IPS-20b (cell line): Measurements from ENCODE around the gene DRG2.

Experiments used
- H3K27ac ChIP-seq: one replicate; pipeline ENCODE4 v1.5.1; 2013; ENCODE audit warnings: low read length
- H3K27me3 ChIP-seq: 2 replicates; pipeline ENCODE4 v1.6.1; 2013; ENCODE audit warnings: mild to moderate bottlenecking, low read length, inconsistent platforms; ENCODE audit not compliant: insufficient read depth
- H3K36me3 ChIP-seq: 2 replicates; pipeline ENCODE4 v1.6.1; 2013; ENCODE audit warnings: low read depth, mild to moderate bottlenecking, inconsistent platforms, low read length, moderate library complexity; ENCODE audit not compliant: insufficient read depth
- H3K4me1 ChIP-seq: 2 replicates; pipeline ENCODE4 v1.6.1; 2013; ENCODE audit warnings: mild to moderate bottlenecking, control low read depth, inconsistent platforms, low read length, moderate library complexity; ENCODE audit not compliant: insufficient read depth
- H3K4me3 ChIP-seq: 2 replicates; pipeline ENCODE4 v1.5.1; 2013; ENCODE audit warnings: mild to moderate bottlenecking, low read length, inconsistent platforms
- H3K9ac ChIP-seq: 2 replicates; pipeline ENCODE4 v1.6.1; 2013; ENCODE audit warnings: low read depth, mild to moderate bottlenecking, inconsistent platforms, low read length, moderate library complexity
- H3K9me3 ChIP-seq: 2 replicates; pipeline ENCODE4 v1.6.1; 2013; ENCODE audit warnings: mild to moderate bottlenecking, low read depth, low read length, inconsistent platforms; ENCODE audit not compliant: insufficient read depth

DRG2 gene

DNA sequence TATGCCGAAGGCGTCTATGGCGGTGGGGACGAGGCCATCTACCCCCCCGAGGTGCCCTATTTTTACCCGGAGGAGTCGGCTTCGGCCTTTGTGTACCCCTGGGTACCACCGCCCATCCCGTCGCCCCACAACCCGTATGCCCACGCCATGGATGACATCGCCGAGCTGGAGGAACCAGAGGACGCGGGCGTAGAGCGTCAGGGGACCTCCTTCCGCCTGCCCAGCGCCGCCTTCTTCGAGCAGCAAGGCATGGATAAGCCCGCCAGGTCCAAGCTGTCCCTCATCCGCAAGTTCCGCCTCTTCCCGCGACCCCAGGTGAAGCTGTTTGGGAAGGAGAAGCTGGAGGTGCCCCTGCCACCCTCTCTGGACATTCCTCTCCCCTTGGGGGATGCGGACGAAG lies 32.2 kb downstream of the DRG2 start:
- Histone ChIP-seq H3K27ac (no peak overlapping the region), H3K4me3 (no peak overlapping the region), H3K9me3 (no peaks in the 10 kb centered on the region; the same call in 1 of the 2 replicates), H3K4me1 (no peaks in the 10 kb centered on the region), H3K27me3 (no peaks in the 10 kb centered on the region), H3K9ac (no peak overlapping the region), H3K36me3 (no peaks in the 10 kb centered on the region)

DNA sequence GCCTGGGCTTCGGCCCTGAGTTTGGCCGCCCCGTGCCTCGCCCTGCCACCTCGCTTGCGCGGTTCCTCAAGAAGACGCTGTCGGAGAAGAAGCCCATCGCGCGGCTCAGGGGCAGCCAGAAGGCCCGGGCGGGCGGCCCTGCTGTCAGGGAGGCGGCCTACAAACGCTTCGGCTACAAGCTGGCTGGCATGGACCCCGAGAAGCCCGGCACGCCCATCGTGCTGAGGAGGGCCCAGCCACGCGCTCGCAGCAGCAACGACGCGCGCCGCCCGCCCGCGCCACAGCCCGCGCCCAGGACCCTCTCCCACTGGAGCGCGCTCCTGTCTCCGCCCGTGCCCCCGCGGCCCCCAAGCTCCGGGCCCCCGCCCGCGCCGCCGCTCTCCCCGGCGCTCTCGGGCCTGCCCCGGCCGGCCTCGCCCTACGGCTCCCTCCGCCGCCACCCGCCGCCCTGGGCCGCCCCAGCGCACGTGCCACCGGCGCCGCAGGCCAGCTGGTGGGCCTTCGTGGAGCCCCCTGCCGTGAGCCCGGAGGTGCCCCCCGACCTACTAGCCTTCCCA lies 32.8 kb downstream of the DRG2 start:
- Histone ChIP-seq H3K36me3 (no peaks in the 10 kb centered on the region), H3K9me3 (no peaks in the 10 kb centered on the region; the same call in 1 of the 2 replicates), H3K27ac (no peak overlapping the region), H3K9ac (no peak overlapping the region), H3K4me1 (no peaks in the 10 kb centered on the region), H3K27me3 (no peaks in the 10 kb centered on the region), H3K4me3 (no peak overlapping the region)

DNA sequence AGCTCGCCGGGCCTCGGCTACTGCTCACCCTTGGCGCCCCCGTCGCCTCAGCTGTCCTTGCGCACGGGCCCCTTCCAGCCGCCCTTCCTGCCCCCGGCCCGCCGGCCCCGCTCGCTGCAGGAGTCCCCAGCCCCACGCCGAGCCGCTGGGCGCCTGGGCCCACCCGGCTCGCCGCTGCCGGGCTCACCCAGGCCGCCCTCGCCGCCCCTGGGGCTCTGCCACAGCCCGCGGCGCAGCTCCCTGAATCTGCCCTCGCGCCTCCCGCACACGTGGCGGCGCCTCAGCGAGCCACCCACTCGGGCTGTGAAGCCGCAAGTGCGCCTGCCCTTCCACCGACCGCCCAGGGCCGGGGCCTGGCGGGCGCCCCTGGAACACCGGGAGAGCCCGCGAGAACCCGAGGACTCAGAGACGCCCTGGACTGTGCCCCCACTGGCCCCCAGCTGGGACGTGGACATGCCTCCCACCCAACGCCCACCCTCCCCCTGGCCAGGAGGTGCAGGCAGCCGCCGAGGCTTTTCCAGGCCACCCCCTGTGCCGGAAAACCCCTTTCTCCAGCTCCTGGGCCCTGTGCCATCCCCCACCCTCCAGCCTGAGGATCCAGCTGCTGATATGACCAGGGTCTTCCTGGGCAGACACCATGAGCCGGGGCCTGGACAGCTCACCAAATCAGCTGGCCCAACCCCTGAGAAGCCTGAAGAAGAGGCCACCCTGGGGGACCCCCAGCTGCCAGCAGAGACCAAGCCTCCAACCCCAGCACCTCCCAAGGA lies 33.6 kb downstream of the DRG2 start:
- Histone ChIP-seq H3K9ac (no peak overlapping the region), H3K9me3 (no peaks in the 10 kb centered on the region; the same call in 1 of the 2 replicates), H3K4me1 (no peaks in the 10 kb centered on the region), H3K4me3 (no peak overlapping the region), H3K36me3 (no peaks in the 10 kb centered on the region), H3K27me3 (no peaks in the 10 kb centered on the region), H3K27ac (no peak overlapping the region)

DNA sequence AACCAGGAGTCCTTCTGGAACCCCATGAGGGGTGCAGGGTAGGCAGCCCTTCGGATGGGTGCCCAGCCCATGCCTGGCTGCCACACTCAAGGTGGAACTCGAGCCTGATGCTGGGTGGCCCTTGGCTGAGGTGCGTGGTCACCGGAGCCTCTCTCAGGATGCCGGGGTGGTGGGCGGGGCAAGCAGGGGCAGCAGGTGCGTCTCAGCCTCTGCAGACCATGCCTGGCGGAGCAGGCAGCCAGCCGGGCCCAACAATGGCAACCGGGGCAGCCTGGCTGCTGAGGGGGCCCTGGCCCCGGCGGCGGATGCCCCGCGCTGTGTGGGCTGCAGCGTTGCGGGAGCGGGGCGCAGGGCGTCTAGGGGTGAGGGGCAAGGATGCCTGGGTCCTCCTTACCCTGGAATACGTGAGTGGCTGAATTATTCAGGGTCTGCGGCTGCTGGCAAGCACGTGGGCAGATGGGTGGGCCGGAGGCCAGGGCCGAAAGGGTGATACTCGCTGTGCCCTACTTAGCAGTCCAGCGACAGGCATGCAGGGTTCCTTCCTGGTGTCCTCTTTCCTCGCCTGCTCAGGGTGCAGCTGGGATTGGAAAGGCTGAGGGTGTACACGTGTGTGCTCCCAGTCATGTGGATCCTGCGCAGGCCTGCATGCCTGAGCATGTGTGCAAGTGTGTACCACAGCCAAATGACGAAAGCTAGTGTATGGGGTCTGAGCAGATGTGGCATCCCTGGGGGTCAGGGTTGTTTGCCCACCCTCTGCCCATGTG lies 35.4 kb downstream of the DRG2 start:
- Histone ChIP-seq H3K9me3 (no peaks in the 10 kb centered on the region; the same call in 1 of the 2 replicates), H3K4me1 (no peaks in the 10 kb centered on the region), H3K9ac (no peak overlapping the region), H3K27ac (no peak overlapping the region), H3K4me3 (no peak overlapping the region), H3K36me3 (no peaks in the 10 kb centered on the region), H3K27me3 (no peaks in the 10 kb centered on the region)

DNA sequence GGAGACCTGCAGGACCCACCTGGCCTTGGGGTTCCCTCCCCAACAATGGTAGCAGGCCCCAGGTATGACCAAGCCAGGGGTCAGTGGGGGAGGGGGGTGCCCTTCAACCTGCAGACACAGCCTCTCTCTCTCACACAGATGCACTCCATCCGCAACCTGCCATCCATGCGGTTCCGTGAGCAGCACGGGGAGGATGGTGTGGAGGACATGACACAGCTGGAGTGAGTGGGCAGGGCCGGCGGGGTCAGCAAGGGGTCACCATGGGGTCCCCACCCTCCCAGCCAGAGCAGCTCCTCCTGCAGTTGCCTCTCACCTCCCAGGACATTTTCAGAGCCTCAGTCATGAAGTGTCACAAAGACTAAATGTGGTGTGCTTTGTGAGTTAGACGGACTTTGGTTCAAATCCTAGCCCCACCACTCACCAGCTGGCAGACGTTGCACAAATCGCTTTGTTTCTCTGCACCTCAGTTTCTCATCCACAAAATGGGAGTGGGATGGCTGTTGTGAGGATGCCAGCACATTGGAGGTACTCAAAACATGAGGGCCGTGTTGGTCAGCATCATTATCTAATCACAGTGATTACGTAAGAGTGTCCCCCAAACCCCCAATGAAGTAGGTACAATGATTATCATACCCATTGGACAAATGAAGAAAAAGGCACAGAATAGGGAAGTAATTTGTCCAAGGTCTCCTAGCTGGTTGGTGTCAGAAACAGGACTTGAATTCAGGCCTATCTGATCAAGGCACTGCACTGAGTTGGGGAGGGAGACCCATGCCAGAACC lies 36.8 kb downstream of the DRG2 start:
- no peak overlapping the region for H3K27ac ChIP-seq
- no peak overlapping the region for H3K9ac ChIP-seq
- no peaks in the 10 kb centered on the region; the same call in 1 of the 2 replicates for H3K9me3 ChIP-seq
- no peaks in the 10 kb centered on the region; the same call in 1 of the 2 replicates for H3K27me3 ChIP-seq
- no peaks in the 10 kb centered on the region for H3K4me1 ChIP-seq
- H3K4me3 ChIP-seq: no peak overlapping the region
- H3K36me3 ChIP-seq: no peaks in the 10 kb centered on the region

DNA sequence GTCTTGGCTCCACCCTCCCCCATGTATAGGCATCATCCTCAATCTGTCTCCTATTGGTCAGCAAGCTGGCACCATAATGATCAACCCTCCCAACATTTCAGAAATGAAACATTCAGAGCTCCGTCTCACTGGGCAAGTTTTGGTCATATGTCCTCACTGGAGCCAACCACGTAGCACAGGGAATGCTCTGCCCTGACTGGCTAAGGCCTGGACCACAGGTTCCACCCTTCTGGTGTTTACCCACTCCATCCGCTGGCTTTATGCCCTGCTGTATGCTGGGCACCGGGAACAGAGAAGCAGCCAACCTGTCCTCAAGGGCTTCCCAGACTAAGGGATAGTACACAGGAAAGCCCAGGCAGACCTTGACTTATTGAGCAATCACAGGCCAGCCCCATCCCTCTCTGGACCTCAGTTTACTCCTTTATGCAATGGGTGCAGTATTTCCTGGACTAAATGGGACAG lies 41.3 kb downstream of the DRG2 start:
- Histone ChIP-seq H3K9me3 (no peaks in the 10 kb centered on the region), H3K9ac (no peak overlapping the region), H3K36me3 (no peaks in the 10 kb centered on the region), H3K4me1 (no peaks in the 10 kb centered on the region), H3K4me3 (no peak overlapping the region), H3K27me3 (no peaks in the 10 kb centered on the region; the same call in 1 of the 2 replicates), H3K27ac (no peak overlapping the region)

DNA sequence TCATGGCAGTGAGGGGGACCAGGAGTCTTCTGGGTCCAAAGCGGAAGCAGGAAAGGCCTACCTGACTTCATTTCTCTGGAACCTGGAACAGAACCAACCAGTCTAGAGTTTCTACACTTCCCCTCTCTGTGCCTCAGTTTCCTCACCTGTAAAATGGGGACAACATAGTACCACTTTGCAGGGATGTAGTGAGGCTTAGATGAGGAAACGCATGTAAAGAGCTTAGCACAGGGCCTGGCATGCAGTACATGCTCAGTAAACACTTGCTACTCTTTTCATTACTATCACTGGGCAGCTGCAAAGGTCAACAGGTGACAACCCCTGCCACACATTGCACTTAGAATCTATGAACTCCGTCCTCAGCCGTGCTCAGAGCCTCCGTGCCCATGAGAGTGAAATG lies 45.0 kb downstream of the DRG2 start:
- Histone ChIP-seq H3K27ac (no peak overlapping the region), H3K4me1 (no peaks in the 10 kb centered on the region), H3K36me3 (no peaks in the 10 kb centered on the region), H3K4me3 (no peak overlapping the region), H3K27me3 (no peaks in the 10 kb centered on the region; the same call in 1 of the 2 replicates), H3K9me3 (no peaks in the 10 kb centered on the region), H3K9ac (no peak overlapping the region)

DNA sequence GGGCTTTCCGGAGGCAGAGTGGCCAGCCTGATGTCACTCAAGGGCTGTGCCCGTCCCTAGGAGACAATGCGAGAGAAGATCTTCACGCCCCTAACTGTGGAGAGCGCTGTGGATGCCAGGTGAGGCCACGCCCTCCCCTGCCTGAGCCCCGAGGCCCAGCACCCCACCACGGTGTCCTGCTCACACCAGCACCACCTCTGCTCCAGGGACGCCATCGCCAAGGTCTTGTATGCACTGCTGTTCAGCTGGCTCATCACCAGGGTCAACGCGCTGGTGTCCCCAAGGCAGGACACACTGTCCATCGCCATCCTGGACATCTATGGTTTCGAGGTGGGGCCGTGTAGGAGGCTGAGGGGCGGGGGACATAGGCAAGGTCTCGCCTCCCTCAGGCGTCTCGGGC lies 48.6 kb downstream of the DRG2 start:
- no peak overlapping the region for H3K4me3 ChIP-seq
- no peaks in the 10 kb centered on the region for H3K4me1 ChIP-seq
- H3K27ac ChIP-seq: no peak overlapping the region
- no peak overlapping the region for H3K9ac ChIP-seq
- H3K27me3 ChIP-seq: no peaks in the 10 kb centered on the region
- no peaks in the 10 kb centered on the region for H3K36me3 ChIP-seq
- H3K9me3 ChIP-seq: no peaks in the 10 kb centered on the region

DNA sequence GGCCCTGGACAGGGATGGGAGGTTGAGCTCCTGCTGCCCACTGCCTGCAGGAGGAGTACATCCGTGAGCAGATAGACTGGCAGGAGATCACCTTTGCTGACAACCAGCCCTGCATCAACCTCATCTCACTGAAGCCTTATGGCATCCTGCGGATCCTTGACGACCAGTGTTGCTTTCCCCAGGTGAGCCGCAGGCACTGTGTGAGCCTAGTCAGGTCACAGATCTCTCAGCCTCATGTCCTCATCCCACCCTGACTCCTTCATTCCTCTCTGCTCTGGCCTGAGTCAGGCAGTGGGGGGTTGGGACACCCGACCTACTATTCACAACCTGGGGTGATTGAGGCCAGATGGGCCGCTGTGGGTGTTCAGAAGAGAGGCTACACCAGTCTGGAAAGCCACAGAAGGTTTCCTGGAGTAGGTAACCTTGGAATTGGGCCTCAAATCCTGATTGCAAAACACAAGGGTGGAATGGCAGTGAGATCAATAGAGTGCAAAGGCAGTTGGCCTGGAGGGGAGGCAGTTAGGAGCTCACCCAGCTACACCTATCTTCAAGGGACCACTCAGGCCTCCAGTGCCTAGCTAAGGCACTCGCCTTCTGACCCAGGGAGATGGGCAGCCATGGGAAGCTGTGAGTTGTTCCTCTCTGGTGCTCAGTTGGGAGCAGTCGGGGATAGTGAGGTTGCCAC lies 50.5 kb downstream of the DRG2 start:
- Histone ChIP-seq H3K4me1 (no peaks in the 10 kb centered on the region; the same call in 1 of the 2 replicates), H3K27me3 (no peaks in the 10 kb centered on the region), H3K4me3 (no peak overlapping the region), H3K27ac (no peak overlapping the region), H3K9me3 (no peaks in the 10 kb centered on the region), H3K36me3 (no peaks in the 10 kb centered on the region), H3K9ac (no peak overlapping the region)

DNA sequence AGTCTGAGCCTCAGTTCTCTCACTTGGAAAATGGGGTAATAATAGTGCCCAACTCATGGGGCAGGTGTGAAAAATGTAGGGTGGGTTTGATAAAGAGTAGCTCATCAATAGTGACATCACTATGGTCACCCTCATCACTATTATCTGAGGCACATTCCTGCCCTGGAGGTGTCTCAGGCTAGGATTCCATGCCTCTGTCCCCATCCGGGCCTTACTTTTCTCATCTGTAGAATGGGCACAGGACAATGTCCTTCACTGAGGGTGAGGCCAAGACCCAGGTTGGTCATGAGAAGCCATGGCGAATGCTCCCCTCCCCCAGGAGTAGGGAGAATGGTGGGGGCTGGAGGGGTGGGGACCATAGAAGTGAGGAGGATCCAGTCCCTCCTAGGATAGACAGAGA lies 51.3 kb downstream of the DRG2 start:
- Histone ChIP-seq H3K27me3 (no peaks in the 10 kb centered on the region), H3K9ac (no peak overlapping the region), H3K4me1 (no peaks in the 10 kb centered on the region; the same call in 1 of the 2 replicates)

DNA sequence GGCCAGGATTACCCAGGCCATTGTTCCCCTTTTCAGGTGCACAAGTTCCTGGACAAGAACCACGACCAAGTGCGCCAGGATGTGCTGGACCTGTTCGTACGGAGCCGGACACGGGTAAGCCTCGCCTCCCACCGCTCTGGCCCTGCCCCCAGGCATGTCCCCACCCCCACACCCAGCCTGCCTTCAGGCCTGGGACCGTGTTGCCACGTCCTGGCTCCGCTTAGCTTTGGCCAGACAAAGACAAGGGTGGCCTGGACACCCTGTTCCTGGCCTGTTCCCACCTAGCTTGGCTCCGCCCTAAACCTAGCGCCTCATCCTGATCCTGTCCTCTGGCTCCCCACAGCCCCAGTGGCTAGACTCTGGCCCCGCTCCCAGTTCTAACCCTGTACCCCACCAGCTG lies 51.8 kb downstream of the DRG2 start:
- no peaks in the 10 kb centered on the region for H3K9me3 ChIP-seq
- H3K27me3 ChIP-seq: no peaks in the 10 kb centered on the region
- H3K4me3 ChIP-seq: no peak overlapping the region
- H3K36me3 ChIP-seq: no peaks in the 10 kb centered on the region
- H3K27ac ChIP-seq: no peak overlapping the region
- H3K9ac ChIP-seq: no peak overlapping the region
- no peaks in the 10 kb centered on the region; the same call in 1 of the 2 replicates for H3K4me1 ChIP-seq

More for the DNA sequence above, 51.3 kb downstream of the DRG2 start:
- Histone ChIP-seq H3K9me3 (no peaks in the 10 kb centered on the region), H3K27ac (no peak overlapping the region), H3K36me3 (no peaks in the 10 kb centered on the region), H3K4me3 (no peak overlapping the region)
